ENCODE data around the gene ADGRL2. TPM values are rescaled to one million over a fixed set of nuclear protein-coding genes. Genes with fewer than 3 reads are reported as not detected.

The ADGRL2 gene
- total and polyA plus RNA-seq, 2 donors (not counting 3 experiments of a cell fraction or from before 2014, with no cell fraction given) = 32.7 to 46.1 TPM

GRCh38 chr1:81922955-81923354 is 122.2 kb downstream of the ADGRL2 start:
- no peaks in the 10 kb centered on the region for H3K27me3 ChIP-seq (ENCODE audit: control insufficient read depth in 2 of 2, insufficient read depth in 2 of 2, low read length in 2 of 2)
- H2AFZ ChIP-seq (ENCODE audit: low read depth, low read length) = no peak overlapping the region
- FAIRE-seq (no peak), DNase-seq (ENCODE audit: low read depth, low spot score) (no peak)
- no peak overlapping the region for H3K4me3 ChIP-seq (replicated peaks in 1 of 3; ENCODE audit: insufficient read depth in 1 of 3, low read depth in 1 of 3, low read length in 3 of 3)
- BruUV-seq (replicated peaks) = no TSS peak
- no peaks in the 10 kb centered on the region for H3K9me3 ChIP-seq (replicated peaks; ENCODE audit: control insufficient read depth, insufficient read depth, low read length)
- H3K9me1 ChIP-seq (replicated peaks; ENCODE audit: control insufficient read depth, extremely low read depth, insufficient read depth, low read length) = no peaks in the 10 kb centered on the region
- POLR2A ChIA-PET = no interaction called here
- H3K27ac ChIP-seq (ENCODE audit: insufficient read depth, low read depth, low read length) = no peak overlapping the region
- intact Hi-C loops (cut with micrococcal nuclease) (loop anchor here (1.0 to 5.0 kb wide), 2 partner anchors 9 to 36 kb away; no protein-coding TSS in a partner anchor), dilution Hi-C loops (cut with MboI; ENCODE audit: extremely low pct_ligation_motif_present, low sequenced_read_pairs) (no loop called here)
- CTCF ChIA-PET = interaction anchor here (0.6 to 1.1 kb wide), 2 partner anchors 10 to 70 kb away, joined by 3 read pairs; no protein-coding TSS in a partner anchor
- H3K4me1 ChIP-seq (ENCODE audit: control insufficient read depth, extremely low read depth, insufficient read depth, low read length) = peaks cover 1% of the 10 kb centered on the region
- H3K9ac ChIP-seq (replicated peaks; ENCODE audit: extremely low read depth, insufficient read depth, low read length) = no peak overlapping the region
- no peak for TF ChIP-seq GATA2 (IDR thresholded peaks at IDR 0.05; ENCODE audit: insufficient read depth, insufficient read length, low read depth, low read length)
- TF ChIP-seq MYC (IDR thresholded peaks at IDR 0.05; ENCODE audit: low read depth, low read length) = no peak
- no peak for TF ChIP-seq CTCF (IDR thresholded peaks at IDR 0.05; ENCODE audit: extremely low read depth in 1 of 2, insufficient read depth in 1 of 2, low read depth in 1 of 2, low read length in 2 of 2)
- no peak for TF ChIP-seq POLR2A (IDR thresholded peaks at IDR 0.05; ENCODE audit: low read depth, low read length)
- no peak for TF ChIP-seq MAX (IDR thresholded peaks at IDR 0.05; ENCODE audit: insufficient read depth, insufficient read length)
- H3K79me2 ChIP-seq (ENCODE audit: control insufficient read depth, insufficient read depth, low read length) = no peaks in the 10 kb centered on the region
- no peak overlapping the region for H3K4me2 ChIP-seq (ENCODE audit: insufficient read depth, low read length)
- H3K36me3 ChIP-seq (ENCODE audit: control insufficient read depth in 2 of 2, extremely low read depth in 1 of 2, insufficient read depth in 2 of 2, low read length in 2 of 2) = no peaks in the 10 kb centered on the region
- no peaks in the 10 kb centered on the region for H4K20me1 ChIP-seq (replicated peaks; ENCODE audit: control insufficient read depth, extremely low read depth, insufficient read depth, low read length)

DNA sequence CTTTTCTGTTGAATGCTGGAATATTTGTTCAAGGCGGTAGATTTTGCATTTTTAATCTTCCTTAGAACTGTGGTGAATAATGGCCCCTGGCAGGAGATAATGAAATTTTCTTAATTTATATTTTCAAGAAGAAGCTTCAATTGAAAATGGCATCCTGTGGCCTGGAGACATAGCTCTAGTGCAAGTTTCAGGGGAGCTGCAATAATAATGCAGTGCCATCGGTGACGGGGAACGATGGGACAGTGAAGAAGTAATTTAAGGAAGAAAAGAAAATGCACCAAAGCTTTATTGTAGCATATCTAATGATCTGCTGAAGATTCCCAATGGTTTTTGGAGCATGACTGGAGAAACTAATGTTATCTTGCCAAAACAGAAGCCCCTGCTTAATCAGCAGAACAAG is 128.4 kb downstream of the ADGRL2 start:
- FAIRE-seq = no peak
- intact Hi-C loops (cut with micrococcal nuclease) = loop anchor here (5.0 kb wide), 1 partner anchor 52 kb away; no protein-coding TSS in a partner anchor
- no peaks in the 10 kb centered on the region for H4K20me1 ChIP-seq (replicated peaks; ENCODE audit: control insufficient read depth, extremely low read depth, insufficient read depth, low read length)
- no peaks in the 10 kb centered on the region for H3K9me1 ChIP-seq (replicated peaks; ENCODE audit: control insufficient read depth, extremely low read depth, insufficient read depth, low read length)
- no peak overlapping the region for H3K4me2 ChIP-seq (ENCODE audit: insufficient read depth, low read length)
- no TSS peak for BruUV-seq (replicated peaks)
- no peak overlapping the region for H2AFZ ChIP-seq (ENCODE audit: low read depth, low read length)
- H3K27me3 ChIP-seq (ENCODE audit: control insufficient read depth in 2 of 2, insufficient read depth in 2 of 2, low read length in 2 of 2) = no peaks in the 10 kb centered on the region
- no peak overlapping the region for H3K4me3 ChIP-seq (replicated peaks in 1 of 3; ENCODE audit: insufficient read depth in 1 of 3, low read depth in 1 of 3, low read length in 3 of 3)
- H3K9me3 ChIP-seq (replicated peaks; ENCODE audit: control insufficient read depth, insufficient read depth, low read length) = no peaks in the 10 kb centered on the region
- no peak overlapping the region for H3K27ac ChIP-seq (ENCODE audit: insufficient read depth, low read depth, low read length)
- no peaks in the 10 kb centered on the region for H3K36me3 ChIP-seq (ENCODE audit: control insufficient read depth in 2 of 2, extremely low read depth in 1 of 2, insufficient read depth in 2 of 2, low read length in 2 of 2)
- dilution Hi-C loops (cut with MboI; ENCODE audit: extremely low pct_ligation_motif_present, low sequenced_read_pairs) = no loop called here
- no peak for TF ChIP-seq MYC (IDR thresholded peaks at IDR 0.05; ENCODE audit: low read depth, low read length)
- no peak for TF ChIP-seq MAX (IDR thresholded peaks at IDR 0.05; ENCODE audit: insufficient read depth, insufficient read length)
- no peak for TF ChIP-seq GATA2 (IDR thresholded peaks at IDR 0.05; ENCODE audit: insufficient read depth, insufficient read length, low read depth, low read length)
- TF ChIP-seq EZH2 (IDR thresholded peaks at IDR 0.05; ENCODE audit: borderline replicate concordance, low read depth, low read length, severe bottlenecking) = no peak
- no peak for TF ChIP-seq POLR2AphosphoS5 (IDR thresholded peaks at IDR 0.05; ENCODE audit: insufficient read depth, low read depth, low read length)
- TF ChIP-seq CTCF (IDR thresholded peaks at IDR 0.05; ENCODE audit: extremely low read depth in 1 of 2, insufficient read depth in 1 of 2, low read depth in 1 of 2, low read length in 2 of 2) = no peak
- no peak for TF ChIP-seq FOS (IDR thresholded peaks at IDR 0.05; ENCODE audit: borderline replicate concordance, insufficient read depth, low read length)
- no peak for TF ChIP-seq JUN (IDR thresholded peaks at IDR 0.05; ENCODE audit: borderline replicate concordance, insufficient read depth, insufficient read length, low read depth)
- TF ChIP-seq POLR2A (IDR thresholded peaks at IDR 0.05; ENCODE audit: low read depth, low read length) = no peak
- H3K9ac ChIP-seq (replicated peaks; ENCODE audit: extremely low read depth, insufficient read depth, low read length) = no peak overlapping the region
- POLR2A ChIA-PET = interaction anchor here (0.6 kb wide), 1 partner anchor 913 kb away, joined by 4 read pairs; no protein-coding TSS in a partner anchor
- H3K4me1 ChIP-seq (ENCODE audit: control insufficient read depth, extremely low read depth, insufficient read depth, low read length) = peaks cover 3% of the 10 kb centered on the region
- H3K79me2 ChIP-seq (ENCODE audit: control insufficient read depth, insufficient read depth, low read length) = no peaks in the 10 kb centered on the region
- no peak for DNase-seq (ENCODE audit: low read depth, low spot score)
- CTCF ChIA-PET = interaction anchor here (0.7 to 2.7 kb wide), 4 partner anchors 9 to 32 kb away, joined by 3 to 10 read pairs (median 6); no protein-coding TSS in a partner anchor
